OCI-LY3 (cell line): ENCODE results near the gene ENSA.

Experiments used
- EZH2phosphoT487 ChIP-seq: fragments of 200-600 bp; shearing (Covaris generic); IDR thresholded peaks from 2 replicates; pipeline ENCODE4 v1.6.1; 2018; ENCODE audit warnings: antibody characterized with exemption, mixed run types, low read depth
- TF ChIP-seq, protein P1 (sequence below): fragments of 200-600, 300-600 bp; sonication (generic); IDR thresholded peaks from 2 replicates; pipeline ENCODE4 v1.5.1; 2014; ENCODE audit warnings: antibody characterized with exemption, low read length, low read depth

DNA sequence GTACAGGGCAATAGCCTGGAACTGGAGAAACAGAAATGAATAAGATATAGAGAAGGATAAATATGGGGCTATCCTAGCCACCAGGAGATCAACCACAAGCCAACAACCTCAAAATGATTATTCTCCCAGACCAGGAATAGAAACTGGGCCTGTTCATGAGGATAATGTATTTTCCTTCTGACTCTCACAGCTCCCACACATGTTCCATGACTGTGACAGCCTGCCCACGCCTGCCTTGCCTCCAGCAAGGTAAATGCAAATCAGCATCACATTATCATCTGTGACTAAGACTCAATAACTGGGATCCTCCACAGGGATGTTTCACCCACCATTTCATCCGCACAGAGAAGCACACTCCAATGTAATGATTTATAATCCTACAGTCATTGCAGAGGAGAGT lies 3.3 kb downstream of the ENSA start:
- TF ChIP-seq, protein P1, sequence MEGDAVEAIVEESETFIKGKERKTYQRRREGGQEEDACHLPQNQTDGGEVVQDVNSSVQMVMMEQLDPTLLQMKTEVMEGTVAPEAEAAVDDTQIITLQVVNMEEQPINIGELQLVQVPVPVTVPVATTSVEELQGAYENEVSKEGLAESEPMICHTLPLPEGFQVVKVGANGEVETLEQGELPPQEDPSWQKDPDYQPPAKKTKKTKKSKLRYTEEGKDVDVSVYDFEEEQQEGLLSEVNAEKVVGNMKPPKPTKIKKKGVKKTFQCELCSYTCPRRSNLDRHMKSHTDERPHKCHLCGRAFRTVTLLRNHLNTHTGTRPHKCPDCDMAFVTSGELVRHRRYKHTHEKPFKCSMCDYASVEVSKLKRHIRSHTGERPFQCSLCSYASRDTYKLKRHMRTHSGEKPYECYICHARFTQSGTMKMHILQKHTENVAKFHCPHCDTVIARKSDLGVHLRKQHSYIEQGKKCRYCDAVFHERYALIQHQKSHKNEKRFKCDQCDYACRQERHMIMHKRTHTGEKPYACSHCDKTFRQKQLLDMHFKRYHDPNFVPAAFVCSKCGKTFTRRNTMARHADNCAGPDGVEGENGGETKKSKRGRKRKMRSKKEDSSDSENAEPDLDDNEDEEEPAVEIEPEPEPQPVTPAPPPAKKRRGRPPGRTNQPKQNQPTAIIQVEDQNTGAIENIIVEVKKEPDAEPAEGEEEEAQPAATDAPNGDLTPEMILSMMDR, result no peak
- TF ChIP-seq EZH2phosphoT487, result no peak
